H1 (cell line): Measurements from ENCODE around the gene HELQ. TPM values are rescaled to one million over a fixed set of nuclear protein-coding genes. Genes with fewer than 3 reads are reported as not detected.

ENCODE experiments used
- CTCF ChIA-PET: fragments of 300-600 bp; sonication (Branson Sonifier 250); formaldehyde crosslinking; loops from one replicate; lab custom pipeline; 2021; ENCODE audit not compliant: partially characterized antibody; lab: Charles Lee
- POLR2A ChIA-PET: fragments of 300-600 bp; sonication (Branson Sonifier 250); formaldehyde crosslinking; loops from one replicate; lab custom pipeline; 2021; ENCODE audit warnings: inconsistent platforms; ENCODE audit not compliant: partially characterized antibody; lab: Charles Lee
- DNase-seq, 2 experiments: peaks; one replicate each; pipeline versions ENCODE4 v3.0.0 to v3.0.0-alpha.2; 2010 to 2022; ENCODE audit warnings: low spot score in 2 of 2, low read depth in 1 of 2, mixed read lengths in 1 of 2
- FAIRE-seq: peaks from 2 replicates; lab custom pipeline; 2011; peaks lifted over from hg19 to GRCh38; lab: Jason Lieb, UNC
- H2AFZ ChIP-seq: 2 replicates; pipeline ENCODE4 v1.8.1; 2012; ENCODE audit warnings: low read length, inconsistent platforms
- H2AK5ac ChIP-seq: 2 replicates; pipeline ENCODE4 v1.6.1; 2013; ENCODE audit warnings: low read depth, low read length
- H2BK120ac ChIP-seq: replicated peaks from 2 replicates; pipeline ENCODE3; 2013; ENCODE audit warnings: low read depth, low read length, inconsistent platforms
- H2BK12ac ChIP-seq: 2 replicates; pipeline ENCODE4 v1.6.1; 2013; ENCODE audit warnings: low read depth, low read length
- H2BK15ac ChIP-seq: 2 replicates; pipeline ENCODE4 v1.6.1; 2013; ENCODE audit warnings: low read length
- H2BK20ac ChIP-seq: 2 replicates; pipeline ENCODE4 v1.6.1; 2013; ENCODE audit warnings: low read length
- H2BK5ac ChIP-seq: 2 replicates; pipeline ENCODE4 v1.6.1; 2013; ENCODE audit warnings: low read depth, low read length
- H3K14ac ChIP-seq: 2 replicates; pipeline ENCODE4 v1.6.1; 2013; ENCODE audit warnings: inconsistent platforms; ENCODE audit not compliant: insufficient read length
- H3K18ac ChIP-seq: 2 replicates; pipeline ENCODE4 v1.6.1; 2013; ENCODE audit warnings: low read length; ENCODE audit errors: extremely low read depth
- H3K23ac ChIP-seq: 2 replicates; pipeline ENCODE4 v1.6.1; 2013; ENCODE audit warnings: inconsistent platforms; ENCODE audit not compliant: insufficient read length
- H3K23me2 ChIP-seq: 2 replicates; pipeline ENCODE4 v1.6.1; 2013; ENCODE audit warnings: low read depth, low read length
- H3K27ac ChIP-seq: 2 replicates; pipeline ENCODE4 v1.6.1; 2011; ENCODE audit warnings: low read depth, low read length, inconsistent platforms
- H3K27me3 ChIP-seq, 4 experiments: replicated peaks in 1 of 4; 1 replicate in 1 of 4; 2 replicates in 3 of 4; pipeline versions ENCODE4 v1.6.1 to v1.8.1; 2011 to 2013; ENCODE audit warnings: low read length in 3 of 4, mild to moderate bottlenecking in 3 of 4, inconsistent platforms in 2 of 4, mixed read lengths in 2 of 4, moderate library complexity in 1 of 4; ENCODE audit not compliant: control insufficient read depth in 3 of 4, insufficient read depth in 3 of 4; ENCODE audit errors: extremely low read depth in 1 of 4
- H3K36me3 ChIP-seq, 4 experiments: 2 replicates each; pipeline versions ENCODE4 v1.6.1 to v1.8.1; 2011 to 2013; ENCODE audit warnings: mild to moderate bottlenecking in 4 of 4, low read length in 3 of 4, moderate library complexity in 2 of 4, control low read depth in 1 of 4, inconsistent platforms in 1 of 4; ENCODE audit not compliant: insufficient read depth in 4 of 4, control insufficient read depth in 2 of 4
- H3K4ac ChIP-seq: replicated peaks from 2 replicates; pipeline ENCODE3; 2013; ENCODE audit warnings: low read length, low read depth, mixed read lengths, inconsistent platforms; ENCODE audit not compliant: insufficient read length
- H3K4me1 ChIP-seq, 4 experiments: replicated peaks in 1 of 4; 1 replicate in 1 of 4; 2 replicates in 3 of 4; pipeline versions ENCODE4 v1.6.1 to v1.8.1; 2011 to 2013; ENCODE audit warnings: low read length in 3 of 4, inconsistent platforms in 2 of 4, mixed read lengths in 1 of 4; ENCODE audit not compliant: insufficient read depth in 4 of 4, control insufficient read depth in 3 of 4
- H3K4me2 ChIP-seq, 2 experiments: 2 replicates each; pipeline versions ENCODE4 v1.6.1 to v1.8.1; 2011 to 2013; ENCODE audit warnings: low read depth in 2 of 2, low read length in 2 of 2, control low read depth in 1 of 2, inconsistent platforms in 1 of 2, mild to moderate bottlenecking in 1 of 2; ENCODE audit not compliant: insufficient read depth in 1 of 2
- H3K4me3 ChIP-seq, 4 experiments: fragments of 200-600, 300-600 bp in 1 of 4; sonication (generic), shearing (Covaris generic), sonication (Bioruptor Twin) in 1 of 4; 2 replicates each; pipeline versions ENCODE4 v1.5.1 to v1.8.1; 2011 to 2016; ENCODE audit warnings: low read length in 4 of 4, low read depth in 3 of 4, control low read depth in 2 of 4, inconsistent platforms in 2 of 4, mild to moderate bottlenecking in 2 of 4, mixed read lengths in 1 of 4, moderate library complexity in 1 of 4; ENCODE audit not compliant: insufficient read depth in 2 of 4; ENCODE audit errors: extremely low read depth in 1 of 4
- H3K56ac ChIP-seq: replicated peaks from 2 replicates; pipeline ENCODE3; 2013; ENCODE audit warnings: low read depth, mild to moderate bottlenecking, mixed read lengths, low read length, inconsistent platforms; ENCODE audit not compliant: insufficient read length
- H3K79me1 ChIP-seq: 2 replicates; pipeline ENCODE4 v1.6.1; 2013; ENCODE audit warnings: low read depth, low read length, control low read depth
- H3K79me2 ChIP-seq, 2 experiments: 2 replicates each; pipeline versions ENCODE4 v1.6.1 to v1.8.1; 2012 to 2013; ENCODE audit warnings: low read length in 2 of 2, mild to moderate bottlenecking in 2 of 2, inconsistent platforms in 1 of 2; ENCODE audit not compliant: insufficient read depth in 2 of 2, control insufficient read depth in 1 of 2
- H3K9ac ChIP-seq, 4 experiments: replicated peaks in 1 of 4; 1 replicate in 1 of 4; 2 replicates in 3 of 4; pipeline versions ENCODE4 v1.6.1 to v1.8.1; 2011 to 2013; ENCODE audit warnings: low read depth in 3 of 4, low read length in 3 of 4, control low read depth in 2 of 4, mild to moderate bottlenecking in 2 of 4, moderate library complexity in 2 of 4, inconsistent platforms in 1 of 4; ENCODE audit errors: extremely low read depth in 1 of 4
- H3K9me3 ChIP-seq, 2 experiments: 2 replicates each; pipeline versions ENCODE4 v1.6.1 to v1.8.1; 2012 to 2013; ENCODE audit warnings: mild to moderate bottlenecking in 2 of 2, moderate library complexity in 2 of 2, control low read depth in 1 of 2, inconsistent platforms in 1 of 2, low read depth in 1 of 2, low read length in 1 of 2, mixed read lengths in 1 of 2; ENCODE audit not compliant: insufficient read depth in 2 of 2
- H4K20me1 ChIP-seq, 2 experiments: replicated peaks in 1 of 2; 2 replicates each; pipeline versions ENCODE3 to v1.8.1; 2011 to 2013; ENCODE audit warnings: inconsistent platforms in 2 of 2, low read length in 2 of 2, mild to moderate bottlenecking in 1 of 2; ENCODE audit not compliant: insufficient read depth in 2 of 2, control insufficient read depth in 1 of 2
- H4K5ac ChIP-seq: 2 replicates; pipeline ENCODE4 v1.6.1; 2013; ENCODE audit warnings: low read length, low read depth, mixed read lengths, inconsistent platforms; ENCODE audit not compliant: insufficient read length
- H4K8ac ChIP-seq: 2 replicates; pipeline ENCODE4 v1.8.0; 2013; ENCODE audit warnings: mild to moderate bottlenecking, moderate library complexity, low read length, inconsistent platforms; ENCODE audit not compliant: insufficient read depth; ENCODE audit errors: extremely low read depth
- H4K91ac ChIP-seq: replicated peaks from 2 replicates; pipeline ENCODE3; 2013; ENCODE audit warnings: low read length, mixed read lengths, inconsistent platforms; ENCODE audit not compliant: insufficient read length
- EP300 ChIP-seq, 2 experiments: IDR thresholded peaks; 1 replicate in 1 of 2; 2 replicates in 1 of 2; pipeline ENCODE4 v1.6.1; 2011 to 2012; ENCODE audit warnings: low read depth in 2 of 2, low read length in 2 of 2, mild to moderate bottlenecking in 2 of 2, borderline replicate concordance in 1 of 2, inconsistent platforms in 1 of 2, moderate library complexity in 1 of 2
- GTF2F1 ChIP-seq: IDR thresholded peaks from 2 replicates; pipeline ENCODE4 v1.6.1; 2012; ENCODE audit warnings: low read depth, low read length, improper control_type of control experiment, borderline replicate concordance
- MAFK ChIP-seq: IDR thresholded peaks from 2 replicates; pipeline ENCODE4 v1.6.1; 2012; ENCODE audit warnings: low read depth, mild to moderate bottlenecking, improper control_type of control experiment, low read length
- RAD21 ChIP-seq, 2 experiments: IDR thresholded peaks in 1 of 2; conservative IDR thresholded peaks in 1 of 2; 2 replicates each; pipeline ENCODE4 v1.6.1; 2011; ENCODE audit warnings: low read depth in 2 of 2, low read length in 2 of 2, improper control_type of control experiment in 1 of 2, inconsistent platforms in 1 of 2, mild to moderate bottlenecking in 1 of 2, moderate library complexity in 1 of 2
- RBBP5 ChIP-seq: IDR thresholded peaks from 2 replicates; pipeline ENCODE4 v1.7.1; 2012; ENCODE audit warnings: low read depth, mild to moderate bottlenecking, inconsistent platforms, low read length, moderate library complexity, borderline replicate concordance
- RXRA ChIP-seq: IDR thresholded peaks from 2 replicates; pipeline ENCODE4 v1.6.1; 2011; ENCODE audit warnings: low read depth, mild to moderate bottlenecking, low read length, moderate library complexity; ENCODE audit not compliant: insufficient read depth
- SIX5 ChIP-seq: IDR thresholded peaks from 2 replicates; pipeline ENCODE4 v1.6.1; 2011; ENCODE audit warnings: mild to moderate bottlenecking, low read depth, low read length
- SUZ12 ChIP-seq: fragments of 200-600 bp; sonication (generic); IDR thresholded peaks from 2 replicates; pipeline ENCODE4 v1.6.1; 2012; ENCODE audit warnings: mild to moderate bottlenecking, inconsistent platforms, low read length, moderate library complexity, mixed read lengths
- TAF7 ChIP-seq: optimal IDR thresholded peaks from 2 replicates; pipeline ENCODE3; 2011; ENCODE audit warnings: low read depth, mild to moderate bottlenecking, inconsistent platforms, low read length, moderate library complexity, borderline replicate concordance
- WGBS, 2 experiments: shearing (Covaris generic) in 1 of 2; methylation state at CpG; one replicate each; pipeline versions ENCODE4 v1.1.6 to v1.1.7; 2013 to 2015; ENCODE audit warnings: low lambda C conversion rate in 2 of 2, mixed read lengths in 2 of 2, inconsistent platforms in 1 of 2, low coverage in 1 of 2, missing lambda C conversion rate in 1 of 2; ENCODE audit not compliant: insufficient replicate concordance in 2 of 2, insufficient coverage in 1 of 2, insufficient read length in 1 of 2; ENCODE audit errors: extremely low coverage in 1 of 2, missing lambda C conversion rate in 1 of 2; 5-methylcytosine and 5-hydroxymethylcytosine counted together
- polyA plus RNA-seq, 7 experiments: library from polyadenylated mRNA; depleted of rRNA in 3 of 7; stranded (reverse) in 5 of 7; unstranded in 2 of 7; fragments of >200 nt in 5 of 7; fragments of 200-250 nt in 2 of 7; gene quantifications; 1 replicate in 5 of 7; 2 replicates in 1 of 7; 4 replicates in 1 of 7; pipeline versions ENCODE4 v1.2.1 to v1.2.3, GENCODE V29; 2011 to 2013; ENCODE audit warnings: missing spikeins in 2 of 7, mixed read lengths in 2 of 7
- total RNA-seq: library from RNA; stranded (reverse); fragmentation: NEBNext Ultra II Directional; extraction: Animal tissue kit (Norgen Biotek cat#: 25700); gene quantifications from 2 replicates; pipeline ENCODE4 v1.2.1, GENCODE V29; 2021

Gene HELQ
- total and polyA plus RNA-seq, 2 of the 8 experiments (the other 6 are each of a cell fraction or from before 2014, with no cell fraction given): 4.7 to 9.0 TPM

GRCh38 chr4:83431200-83431599 lies 24.4 kb downstream of the HELQ start:
- Histone ChIP-seq H2BK120ac (no peak overlapping the region), H3K36me3 (no peaks in the 10 kb centered on the region), H3K9me3 (no peaks in the 10 kb centered on the region), H3K56ac (no peak overlapping the region), H3K27ac (no peak overlapping the region), H4K8ac (no peak overlapping the region), H3K9ac (no peak overlapping the region), H3K18ac (no peak overlapping the region), H3K23ac (no peak overlapping the region), H3K79me2 (no peaks in the 10 kb centered on the region), H3K14ac (no peak overlapping the region), H3K79me1 (no peaks in the 10 kb centered on the region), H2BK20ac (no peak overlapping the region), H3K4me3 (no peak overlapping the region), H3K4ac (no peak overlapping the region), H3K23me2 (no peaks in the 10 kb centered on the region), H2BK12ac (no peak overlapping the region), H2BK15ac (no peak overlapping the region), H2BK5ac (no peak overlapping the region), H3K27me3 (peaks cover 0 to 1% (median 0%) of the 10 kb centered on the region in 4 experiments; a peak in 1 of 7 replicates), H2AFZ (no peak overlapping the region), H4K5ac (no peak overlapping the region), H3K4me2 (no peak overlapping the region), H4K20me1 (no peaks in the 10 kb centered on the region), H2AK5ac (no peak overlapping the region), H3K4me1 (no peaks in the 10 kb centered on the region), H4K91ac (no peak overlapping the region)
- TF ChIP-seq SIX5: no peak
- no peak for TF ChIP-seq MAFK
- TF ChIP-seq GTF2F1: no peak
- no peak for TF ChIP-seq RBBP5
- no peak for TF ChIP-seq RAD21 (IDR thresholded peaks at IDR 0.05 in 1 of 2, conservative IDR thresholded peaks at IDR 0.05 in 1 of 2; ENCODE audit: low read depth in 2 of 2, low read length in 2 of 2)
- TF ChIP-seq EP300 (IDR thresholded peaks at IDR 0.05; ENCODE audit: borderline replicate concordance in 1 of 2, low read depth in 2 of 2, low read length in 2 of 2): no peak
- TF ChIP-seq SUZ12: no peak
- TF ChIP-seq RXRA: no peak
- TF ChIP-seq TAF7: no peak
- no peak for DNase-seq
- ChIA-PET POLR2A (no interaction called here), CTCF (interaction anchor here (0.6 to 0.7 kb wide), 2 partner anchors 64 to 1622 kb away, joined by 3 read pairs; no protein-coding TSS in a partner anchor)
- WGBS, 2 experiments: 100% methylated on average over 1 of the region's 1 CpG; no CpG with 5 or more reads in 1 of the 2 experiments
- no peak for FAIRE-seq
